GM21381 (cell line): Measurements from ENCODE around the gene TSPOAP1.

Experiments used
- ATAC-seq: cut with Tn5 transposase; IDR thresholded peaks from one replicate; pipeline ENCODE4 v1.9.1; 2021; ENCODE audit warnings: mild to moderate bottlenecking, moderate library complexity; ENCODE audit not compliant: unreplicated experiment

Gene TSPOAP1

GRCh38 chr17:58328195-58329034, at the start of gene TSPOAP1:
Gene TSPOAP1, minus strand, starts transcription at chr17:58328795. Its CDS starts 875 bp downstream, at chr17:58327920.
- peak; percentile 17 for ATAC-seq

GRCh38 chr17:58377661-58378060, 49.1 kb upstream of the TSPOAP1 start:
- ATAC-seq, result no peak

- ATAC-seq, result no peak
Measured at GRCh38 chr17:58377093-58377601, 48.6 kb upstream of the TSPOAP1 start.

- no peak for ATAC-seq
Measured at GRCh38 chr17:58376472-58377000, 47.9 kb upstream of the TSPOAP1 start.

GRCh38 chr17:58375811-58376210, 47.2 kb upstream of the TSPOAP1 start:
- ATAC-seq, result no peak

- ATAC-seq, result no peak
Measured at GRCh38 chr17:58375256-58375655, 46.7 kb upstream of the TSPOAP1 start.

- ATAC-seq, result no peak
Measured at GRCh38 chr17:58373923-58374322, 45.3 kb upstream of the TSPOAP1 start.

GRCh38 chr17:58373003-58373402, 44.4 kb upstream of the TSPOAP1 start:
- ATAC-seq, result no peak

GRCh38 chr17:58371300-58371950, 42.8 kb upstream of the TSPOAP1 start:
- ATAC-seq, result no peak

GRCh38 chr17:58370716-58371115, 42.1 kb upstream of the TSPOAP1 start:
- ATAC-seq, result no peak

GRCh38 chr17:58370309-58370708, 41.7 kb upstream of the TSPOAP1 start:
- ATAC-seq, result no peak

- ATAC-seq, result no peak
Measured at GRCh38 chr17:58369214-58370031, 40.8 kb upstream of the TSPOAP1 start.

GRCh38 chr17:58368860-58369213, 40.2 kb upstream of the TSPOAP1 start:
- ATAC-seq, result no peak

GRCh38 chr17:58367461-58367860, 38.9 kb upstream of the TSPOAP1 start:
- ATAC-seq, result no peak

- ATAC-seq, result no peak
Measured at GRCh38 chr17:58365980-58366595, 37.5 kb upstream of the TSPOAP1 start.

GRCh38 chr17:58365185-58365979, 36.8 kb upstream of the TSPOAP1 start:
- no peak for ATAC-seq

- no peak for ATAC-seq
Measured at GRCh38 chr17:58364270-58364942, 35.8 kb upstream of the TSPOAP1 start.

GRCh38 chr17:58363457-58364185, 35.0 kb upstream of the TSPOAP1 start:
- no peak for ATAC-seq
